ENCODE measurements around the gene ZNF688.

GRCh38 chr16:30601966-30602365 lies 30.5 kb upstream of the ZNF688 start:
- TF ChIP-seq ARNTL (CRISPR knock-in tag; IDR thresholded peaks at IDR 0.05; ENCODE audit: borderline replicate concordance, low read depth) (no peak), ZNF70 (CRISPR knock-in tag; IDR thresholded peaks at IDR 0.05) (no peak), ZNF8 (CRISPR knock-in tag; IDR thresholded peaks at IDR 0.05) (no peak), TSHZ2 (CRISPR knock-in tag; IDR thresholded peaks at IDR 0.05) (no peak), SNAI2 (CRISPR knock-in tag; IDR thresholded peaks at IDR 0.05) (no peak), PPARA (CRISPR knock-in tag; IDR thresholded peaks at IDR 0.05; ENCODE audit: borderline replicate concordance) (no peak), RARB (CRISPR knock-in tag; IDR thresholded peaks at IDR 0.05) (no peak)
- TF ChIP-seq, protein P1, sequence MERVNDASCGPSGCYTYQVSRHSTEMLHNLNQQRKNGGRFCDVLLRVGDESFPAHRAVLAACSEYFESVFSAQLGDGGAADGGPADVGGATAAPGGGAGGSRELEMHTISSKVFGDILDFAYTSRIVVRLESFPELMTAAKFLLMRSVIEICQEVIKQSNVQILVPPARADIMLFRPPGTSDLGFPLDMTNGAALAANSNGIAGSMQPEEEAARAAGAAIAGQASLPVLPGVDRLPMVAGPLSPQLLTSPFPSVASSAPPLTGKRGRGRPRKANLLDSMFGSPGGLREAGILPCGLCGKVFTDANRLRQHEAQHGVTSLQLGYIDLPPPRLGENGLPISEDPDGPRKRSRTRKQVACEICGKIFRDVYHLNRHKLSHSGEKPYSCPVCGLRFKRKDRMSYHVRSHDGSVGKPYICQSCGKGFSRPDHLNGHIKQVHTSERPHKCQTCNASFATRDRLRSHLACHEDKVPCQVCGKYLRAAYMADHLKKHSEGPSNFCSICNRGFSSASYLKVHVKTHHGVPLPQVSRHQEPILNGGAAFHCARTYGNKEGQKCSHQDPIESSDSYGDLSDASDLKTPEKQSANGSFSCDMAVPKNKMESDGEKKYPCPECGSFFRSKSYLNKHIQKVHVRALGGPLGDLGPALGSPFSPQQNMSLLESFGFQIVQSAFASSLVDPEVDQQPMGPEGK (CRISPR knock-in tag; IDR thresholded peaks at IDR 0.05; ENCODE audit: borderline replicate concordance): no peak
